Chondrocyte (in vitro differentiated cells): ENCODE data around the gene DUT. TPM values are rescaled to one million over a fixed set of nuclear protein-coding genes. Genes with fewer than 3 reads are reported as not detected.

ENCODE experiments used
- DNase-seq: peaks from one replicate; pipeline ENCODE4 v3.0.0; 2021; ENCODE audit warnings: mixed read lengths, low spot score
- H3K27ac Mint-ChIP-seq: one replicate; pipeline ENCODE4 v1.8.0; 2021; ENCODE audit warnings: mild to moderate bottlenecking, moderate library complexity, mixed read lengths; ENCODE audit not compliant: unreplicated experiment
- H3K27me3 Mint-ChIP-seq: 2 replicates; pipeline ENCODE4 v1.8.0; 2021; ENCODE audit warnings: low read depth, mixed read lengths
- H3K36me3 Mint-ChIP-seq: 2 replicates; pipeline ENCODE4 v1.8.0; 2021; ENCODE audit warnings: low read depth, mixed read lengths
- H3K4me1 Mint-ChIP-seq: 2 replicates; pipeline ENCODE4 v1.8.0; 2021; ENCODE audit warnings: low read depth, mild to moderate bottlenecking, mixed read lengths
- H3K4me3 Mint-ChIP-seq: one replicate; pipeline ENCODE4 v1.8.0; 2021; ENCODE audit warnings: mild to moderate bottlenecking, moderate library complexity, mixed read lengths; ENCODE audit not compliant: unreplicated experiment
- H3K9me3 Mint-ChIP-seq: 2 replicates; pipeline ENCODE4 v1.8.0; 2021; ENCODE audit warnings: low read depth, mixed read lengths
- CTCF ChIP-seq: fragments of 200-600 bp; sonication (generic); IDR thresholded peaks from 2 replicates; pipeline ENCODE4 v1.5.0; 2021; ENCODE audit warnings: antibody characterized with exemption, mild to moderate bottlenecking, moderate library complexity
- total RNA-seq: library from RNA; stranded (reverse); gene quantifications from 3 replicates; pipeline ENCODE4 v1.2.1, GENCODE V29; 2021

The DUT gene
- total RNA-seq, 1 donor from 2014 or later = 71.5 TPM

- Mint-ChIP-seq H3K36me3 (peaks cover 2% of the 10 kb centered on the region), H3K9me3 (peaks cover 2% of the 10 kb centered on the region), H3K4me1 (peaks cover 62% of the 10 kb centered on the region), H3K27ac (no peak overlapping the region), H3K27me3 (no peaks in the 10 kb centered on the region), H3K4me3 (no peak overlapping the region)
- TF ChIP-seq CTCF = no peak
- no peak for DNase-seq
Observed at GRCh38 chr15:48371961-48372360, 40.7 kb downstream of the DUT start.

- Mint-ChIP-seq H3K4me3 (peak overlapping the region; percentile 13), H3K36me3 (peaks cover 6% of the 10 kb centered on the region), H3K4me1 (peaks cover 56% of the 10 kb centered on the region), H3K27ac (peak overlapping the region; percentile 92), H3K27me3 (no peaks in the 10 kb centered on the region), H3K9me3 (no peaks in the 10 kb centered on the region)
- DNase-seq = no peak
- TF ChIP-seq CTCF = no peak
Observed at GRCh38 chr15:48373821-48374451, 42.7 kb downstream of the DUT start.

- Mint-ChIP-seq H3K27ac (peak overlapping the region; percentile 92), H3K27me3 (no peaks in the 10 kb centered on the region), H3K4me3 (peak overlapping the region; percentile 13), H3K36me3 (peaks cover 6% of the 10 kb centered on the region), H3K4me1 (peaks cover 50% of the 10 kb centered on the region), H3K9me3 (no peaks in the 10 kb centered on the region)
- DNase-seq = no peak
- no peak for TF ChIP-seq CTCF
Observed at GRCh38 chr15:48374472-48374871, 43.2 kb downstream of the DUT start.

GRCh38 chr15:48375767-48376166, 44.5 kb downstream of the DUT start:
- Mint-ChIP-seq H3K9me3 (no peaks in the 10 kb centered on the region), H3K4me3 (no peak overlapping the region), H3K4me1 (peaks cover 40% of the 10 kb centered on the region), H3K36me3 (peaks cover 6% of the 10 kb centered on the region), H3K27ac (no peak overlapping the region), H3K27me3 (no peaks in the 10 kb centered on the region)
- DNase-seq = no peak
- no peak for TF ChIP-seq CTCF

GRCh38 chr15:48380198-48380597, 49.0 kb downstream of the DUT start:
- Mint-ChIP-seq H3K4me1 (peaks cover 30% of the 10 kb centered on the region), H3K36me3 (peaks cover 6% of the 10 kb centered on the region), H3K9me3 (no peaks in the 10 kb centered on the region), H3K4me3 (no peak overlapping the region), H3K27me3 (no peaks in the 10 kb centered on the region), H3K27ac (no peak overlapping the region)
- TF ChIP-seq CTCF = no peak
- DNase-seq = no peak
